NT2/D1 (cell line): Measurements from ENCODE around the gene LFNG.
"Not testable (repeated sequence)": the region's sequence is repeated elsewhere in the genome, so short reads cannot be mapped to it uniquely, and the experiment has no call there.

Experiments
- DNase-seq: peaks from one replicate; pipeline ENCODE4 v3.0.0-alpha.2; 2011; ENCODE audit warnings: low read depth, low spot score
- H3K27me3 ChIP-seq: 2 replicates; pipeline ENCODE4 v1.6.0; 2011; ENCODE audit warnings: mild to moderate bottlenecking; ENCODE audit not compliant: insufficient read length, insufficient read depth
- H3K36me3 ChIP-seq: 2 replicates; pipeline ENCODE4 v1.6.1; 2011; ENCODE audit warnings: mild to moderate bottlenecking, low read length, mixed read lengths; ENCODE audit not compliant: insufficient read depth, insufficient read length
- H3K4me1 ChIP-seq: 2 replicates; pipeline ENCODE4 v1.5.1; 2011; ENCODE audit not compliant: insufficient read depth, insufficient read length
- H3K4me3 ChIP-seq: 2 replicates; pipeline ENCODE4 v1.5.1; 2011; ENCODE audit warnings: low read depth; ENCODE audit not compliant: insufficient read length
- H3K9ac ChIP-seq: 2 replicates; pipeline ENCODE4 v1.6.0; 2011; ENCODE audit warnings: low read depth; ENCODE audit not compliant: insufficient read length
- H3K9me3 ChIP-seq: 2 replicates; pipeline ENCODE4 v1.5.1; 2011; ENCODE audit warnings: mild to moderate bottlenecking, low read length; ENCODE audit not compliant: insufficient read depth
- SUZ12 ChIP-seq: IDR thresholded peaks from 2 replicates; pipeline ENCODE4 v1.6.1; 2011; ENCODE audit not compliant: insufficient read length, insufficient read depth; ENCODE audit errors: extremely low read depth
- YY1 ChIP-seq: IDR thresholded peaks from 2 replicates; pipeline ENCODE4 v1.6.1; 2011; ENCODE audit not compliant: insufficient read length, insufficient read depth
- ZNF274 ChIP-seq: IDR thresholded peaks from 2 replicates; pipeline ENCODE4 v1.6.1; 2011; ENCODE audit warnings: mild to moderate bottlenecking, low read depth, low read length

LFNG gene

GRCh38 chr7:2558629-2559282 lies 39.2 kb downstream of the LFNG start, which contains the start of gene IQCE:
Gene IQCE, plus strand, starts transcription at chr7:2558979. Its CDS starts 203 bp downstream, at chr7:2559182.
- Histone ChIP-seq H3K36me3 (peaks cover 7% of the 10 kb centered on the region), H3K4me1 (peaks cover 8% of the 10 kb centered on the region), H3K9me3 (no peaks in the 10 kb centered on the region), H3K4me3 (peak within 1 kb of the TSS; percentile 91), H3K27me3 (no peaks in the 10 kb centered on the region), H3K9ac (peak within 1 kb of the TSS; percentile 95)
- peak; percentile 97 for DNase-seq
- TF ChIP-seq YY1 = no peak
- TF ChIP-seq ZNF274 = no peak
- no peak for TF ChIP-seq SUZ12

DNA sequence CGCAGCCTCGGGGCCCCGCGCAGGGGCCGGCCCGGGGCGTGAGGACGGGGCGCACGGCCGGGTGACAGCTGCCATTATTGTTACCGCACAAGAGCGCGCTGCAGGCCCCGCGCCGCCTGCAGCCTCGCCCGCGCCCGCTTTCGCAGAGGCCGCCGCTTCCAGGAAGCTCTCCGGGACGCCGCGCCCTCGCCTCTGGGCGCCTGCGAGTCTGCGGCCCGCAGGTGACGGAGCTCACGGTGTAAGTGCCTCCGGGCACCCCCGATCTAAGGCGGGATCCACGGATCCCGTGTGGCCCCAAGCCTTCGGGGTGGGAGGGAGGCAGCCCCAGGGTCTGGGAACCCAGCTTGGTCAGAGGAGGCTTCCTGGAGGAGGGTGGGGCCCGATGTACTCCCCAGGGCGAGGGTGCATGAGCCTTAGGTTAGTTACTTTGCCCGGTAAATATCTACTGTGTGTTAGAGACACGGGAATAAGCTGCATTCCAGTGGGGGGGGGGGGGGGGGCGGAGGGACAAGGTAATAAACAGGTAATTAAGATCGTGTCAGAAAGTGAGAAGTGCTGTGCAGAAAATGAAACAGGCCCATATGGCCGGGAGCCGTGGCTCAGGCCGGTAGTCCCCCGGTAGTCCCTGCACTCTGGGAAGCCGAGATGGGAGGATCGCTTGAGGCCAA lies 39.8 kb downstream of the LFNG start:
- Histone ChIP-seq H3K9ac (peak overlapping the region; percentile 95), H3K4me3 (peak overlapping the region; percentile 91), H3K4me1 (peaks cover 2% of the 10 kb centered on the region), H3K27me3 (no peaks in the 10 kb centered on the region), H3K36me3 (peaks cover 3% of the 10 kb centered on the region), H3K9me3 (no peaks in the 10 kb centered on the region)
- no peak for DNase-seq
- TF ChIP-seq SUZ12 = no peak
- no peak for TF ChIP-seq YY1
- no peak for TF ChIP-seq ZNF274

DNA sequence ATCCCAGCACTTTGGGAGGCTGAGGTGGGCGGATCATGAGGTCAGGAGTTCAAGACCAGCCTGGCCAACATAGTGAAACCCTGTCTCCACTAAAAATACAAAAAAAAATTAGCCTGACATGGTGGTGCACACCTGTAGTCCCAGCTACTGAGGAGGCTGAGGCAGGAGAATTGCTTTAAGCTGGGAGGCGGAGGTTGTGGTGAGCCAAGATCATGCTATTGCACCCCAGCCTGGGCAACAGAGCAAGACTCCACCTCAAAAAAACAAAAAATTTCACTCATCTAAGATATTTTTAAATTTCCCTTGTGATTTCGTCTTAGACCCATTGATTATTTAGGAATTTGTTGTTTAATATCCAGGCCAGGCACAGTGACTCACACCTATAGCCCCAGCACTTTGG lies 44.4 kb downstream of the LFNG start:
- not testable (repeated sequence) for H3K27me3 ChIP-seq, H3K9ac ChIP-seq, H3K36me3 ChIP-seq, DNase-seq, H3K9me3 ChIP-seq, H3K4me3 ChIP-seq
- peaks cover 16% of the 10 kb centered on the region for H3K4me1 ChIP-seq

DNA sequence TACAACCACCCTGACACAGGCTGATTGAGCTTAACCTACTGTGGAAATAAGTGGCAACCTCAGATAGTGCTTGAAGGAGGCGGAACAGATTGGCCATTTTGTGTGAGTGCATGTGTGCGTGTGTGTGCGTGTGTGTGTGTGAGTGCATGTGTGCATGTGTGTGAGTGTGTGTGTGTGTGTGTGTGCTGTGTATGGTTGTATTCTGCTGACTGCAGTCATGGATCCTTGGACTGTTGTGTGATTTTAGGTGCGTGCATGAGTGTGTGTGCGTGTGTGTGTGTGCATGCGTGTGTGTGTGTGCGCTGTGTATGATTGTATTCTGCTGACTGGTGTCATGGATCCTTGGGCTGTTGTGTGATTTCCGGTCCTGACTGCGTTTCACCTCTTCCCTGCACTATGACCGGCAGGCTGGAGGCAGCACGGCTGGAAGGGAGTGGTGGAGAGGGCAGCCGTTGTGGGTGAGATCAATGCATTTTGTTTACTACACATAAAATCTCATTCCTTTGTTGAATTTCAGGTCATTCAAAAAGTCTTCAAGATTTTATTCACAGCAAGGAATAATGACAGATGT lies 45.5 kb downstream of the LFNG start:
- TF ChIP-seq ZNF274 (no peak), YY1 (no peak), SUZ12 (no peak)
- no peak overlapping the region for H3K4me3 ChIP-seq

GRCh38 chr7:2566348-2566889 lies 46.8 kb downstream of the LFNG start:
- Histone ChIP-seq H3K4me3 (no peak overlapping the region), H3K27me3 (no peaks in the 10 kb centered on the region), H3K4me1 (peaks cover 14% of the 10 kb centered on the region), H3K36me3 (peaks cover 7% of the 10 kb centered on the region), H3K9ac (no peak overlapping the region), H3K9me3 (no peaks in the 10 kb centered on the region)
- no peak for DNase-seq
- TF ChIP-seq SUZ12 = no peak
- no peak for TF ChIP-seq YY1
- TF ChIP-seq ZNF274 = no peak

More for the DNA sequence above, 45.5 kb downstream of the LFNG start:
- peaks cover 7% of the 10 kb centered on the region for H3K36me3 ChIP-seq
- DNase-seq = no peak
- no peak overlapping the region for H3K9ac ChIP-seq
- no peaks in the 10 kb centered on the region for H3K9me3 ChIP-seq
- peaks cover 16% of the 10 kb centered on the region for H3K4me1 ChIP-seq
- no peaks in the 10 kb centered on the region for H3K27me3 ChIP-seq

DNA sequence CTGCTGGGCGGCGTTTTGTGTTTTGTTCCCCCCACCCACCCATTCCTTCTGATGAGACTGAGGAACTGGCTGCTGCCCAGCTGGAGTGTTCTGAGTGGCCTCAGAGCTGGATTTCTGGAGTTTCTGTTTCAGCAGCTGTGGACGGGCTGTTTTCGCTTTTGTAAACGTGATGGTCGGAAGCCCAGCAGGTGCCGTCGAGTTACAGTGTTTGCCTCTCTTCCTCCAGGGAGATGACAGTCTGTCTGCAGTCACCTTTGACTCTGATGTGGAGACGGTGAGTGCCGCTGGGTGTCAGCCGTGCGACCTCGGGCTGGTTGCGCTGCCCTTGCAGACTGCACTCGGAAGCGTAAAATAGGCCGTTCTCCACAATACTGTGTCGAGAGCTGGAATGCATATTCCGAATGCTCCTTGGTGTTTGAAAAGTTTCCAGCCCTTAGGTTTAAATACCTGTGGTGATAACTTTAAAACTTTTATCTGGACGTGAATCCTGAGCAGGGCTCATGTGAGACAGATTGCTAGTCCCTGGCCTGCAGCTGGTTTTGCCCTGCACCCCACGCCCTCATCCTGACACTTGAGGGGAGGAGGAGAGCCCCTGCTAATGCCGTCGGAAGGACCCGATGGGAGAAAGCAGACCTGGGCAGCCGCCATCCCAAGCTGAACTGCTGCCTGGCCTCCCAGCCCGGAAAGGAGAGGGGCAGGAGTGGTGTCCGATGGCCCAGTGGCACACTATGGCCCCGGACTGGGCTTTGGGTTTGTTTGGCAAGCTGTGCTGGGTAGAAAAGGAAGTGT lies 47.5 kb downstream of the LFNG start:
- no peak for DNase-seq
- TF ChIP-seq YY1 (no peak), ZNF274 (no peak), SUZ12 (no peak)
- Histone ChIP-seq H3K9ac (peak overlapping the region; percentile 29), H3K4me1 (peaks cover 14% of the 10 kb centered on the region), H3K4me3 (no peak overlapping the region), H3K9me3 (no peaks in the 10 kb centered on the region), H3K27me3 (no peaks in the 10 kb centered on the region), H3K36me3 (peaks cover 7% of the 10 kb centered on the region)
